NT2/D1 (cell line): Measurements from ENCODE around the gene ECHDC3.

Experiments used
- SUZ12 ChIP-seq: IDR thresholded peaks from 2 replicates; pipeline ENCODE4 v1.6.1; 2011; ENCODE audit not compliant: insufficient read length, insufficient read depth; ENCODE audit errors: extremely low read depth
- YY1 ChIP-seq: IDR thresholded peaks from 2 replicates; pipeline ENCODE4 v1.6.1; 2011; ENCODE audit not compliant: insufficient read length, insufficient read depth

DNA sequence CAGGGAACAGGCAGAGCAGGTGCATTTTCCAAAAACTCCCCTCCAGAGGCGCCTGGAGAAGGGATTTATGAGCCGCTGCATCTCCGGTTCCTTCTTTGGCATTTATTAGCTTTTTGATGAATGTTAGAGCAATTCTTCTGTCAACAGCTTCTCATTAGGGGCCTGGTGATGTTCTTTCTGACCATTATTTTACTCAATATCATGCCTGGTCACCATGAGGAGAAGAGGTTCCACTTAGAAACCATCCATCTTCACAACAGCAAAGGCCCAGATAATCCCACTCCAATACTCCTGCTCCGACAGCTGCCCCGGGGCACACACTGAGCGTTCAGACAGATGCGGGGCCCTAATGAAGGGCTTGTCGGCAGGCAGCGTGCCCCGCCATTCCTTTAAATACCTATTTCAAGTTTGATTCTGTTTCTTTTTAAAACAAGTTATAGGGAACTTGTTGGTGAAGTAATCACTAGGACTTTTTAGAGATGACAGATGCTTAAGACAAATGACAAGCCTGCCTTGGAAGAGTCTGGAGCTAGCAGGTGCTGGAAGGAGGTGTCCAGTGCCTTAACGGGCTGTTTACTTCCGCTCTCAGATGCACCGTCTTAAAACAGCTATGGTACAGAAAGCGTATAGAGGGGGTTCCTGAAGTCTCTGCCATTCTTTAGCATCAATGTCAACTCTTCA lies 31.7 kb downstream of the ECHDC3 start:
- TF ChIP-seq YY1 (no peak), SUZ12 (no peak)
